GM18519 (cell line): ENCODE measurements around the gene VPS4B.

ENCODE experiments used
- ATAC-seq: cut with Tn5 transposase; IDR thresholded peaks from one replicate; pipeline ENCODE4 v1.9.1; 2021; ENCODE audit warnings: mild to moderate bottlenecking, moderate library complexity; ENCODE audit not compliant: unreplicated experiment, low FRiP score

Gene VPS4B

DNA sequence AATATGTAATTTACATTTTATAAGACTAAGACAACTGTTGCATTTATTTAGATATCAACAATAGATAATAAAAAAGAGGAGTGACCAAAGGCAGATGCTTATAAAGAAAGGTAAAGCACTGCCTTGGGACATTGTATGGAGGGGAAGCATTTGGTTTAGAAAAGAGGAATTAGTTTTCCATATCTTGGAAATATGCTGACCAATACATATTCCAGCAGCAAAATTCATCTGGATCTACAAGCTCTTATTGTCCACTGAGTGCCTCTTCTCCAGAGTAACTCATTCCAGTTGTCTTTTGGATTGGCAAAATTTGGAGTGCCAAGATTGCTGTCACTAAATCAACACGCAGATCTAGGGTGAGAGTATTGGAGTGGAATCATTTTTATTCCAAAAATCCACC lies 8.9 kb upstream of the VPS4B start:
- ATAC-seq: no peak

GRCh38 chr18:63430526-63430925 lies 8.2 kb upstream of the VPS4B start:
- no peak for ATAC-seq

GRCh38 chr18:63427558-63427957 lies 5.3 kb upstream of the VPS4B start:
- ATAC-seq: no peak

- peak; percentile 11 for ATAC-seq
Measured at GRCh38 chr18:63422864-63423304, 608 bp upstream of the VPS4B start.

DNA sequence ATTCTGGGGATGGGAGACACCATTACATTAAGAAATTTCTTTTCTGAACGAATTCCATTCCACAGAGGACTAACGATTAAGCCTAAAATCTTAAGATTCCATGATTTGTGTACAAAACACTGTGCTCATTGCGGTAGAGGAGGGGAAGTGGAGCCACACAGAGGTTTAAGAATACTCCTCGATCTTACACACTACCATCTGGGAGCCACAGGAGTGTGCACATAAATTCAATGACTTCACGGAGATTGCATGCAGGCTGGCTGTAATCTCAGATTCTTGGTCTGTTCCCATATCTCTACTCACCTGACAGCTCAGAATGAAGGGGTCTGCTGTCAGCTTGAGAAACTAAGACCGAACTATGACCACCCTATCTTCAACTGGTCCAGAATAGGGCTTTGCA lies 762 bp downstream of the VPS4B start:
- ATAC-seq: no peak

DNA sequence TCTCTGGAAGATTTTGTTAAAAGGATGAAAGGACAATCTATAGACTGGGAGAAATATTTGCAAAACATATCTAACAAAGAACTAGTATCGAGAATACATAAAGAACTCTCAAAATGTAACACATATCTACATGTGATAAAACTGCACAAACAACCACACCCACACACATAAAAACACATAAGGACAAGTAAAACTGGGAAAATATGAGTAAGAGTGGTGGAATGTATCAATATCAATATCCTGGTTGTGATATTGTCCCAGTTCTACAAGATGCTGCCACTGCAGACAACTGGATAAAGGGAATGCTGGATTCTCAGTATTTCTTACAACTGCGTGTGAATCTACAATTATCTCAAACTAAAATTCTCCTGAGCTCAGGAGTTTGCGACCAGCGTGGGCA lies 9.3 kb downstream of the VPS4B start:
- no peak for ATAC-seq

GRCh38 chr18:63410792-63411191 lies 11.5 kb downstream of the VPS4B start:
- ATAC-seq: no peak

DNA sequence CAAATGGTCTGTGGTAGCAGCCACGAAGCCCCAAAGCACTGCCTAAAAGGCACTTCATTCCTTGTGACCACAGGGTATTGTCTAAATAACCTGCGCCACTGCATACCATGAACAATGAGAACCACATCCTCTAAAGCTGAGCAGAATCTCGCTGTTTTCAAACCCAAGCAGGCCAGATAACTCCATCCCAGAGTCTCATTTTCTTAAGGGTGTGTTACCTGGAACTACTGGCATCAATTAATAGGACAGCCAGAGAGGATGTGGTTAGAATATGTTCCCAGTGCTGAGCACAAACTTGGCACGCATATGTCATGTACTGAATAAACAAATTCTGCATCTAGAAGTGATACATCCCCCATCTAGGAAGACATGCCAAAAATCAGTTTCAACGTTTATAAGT lies 13.0 kb downstream of the VPS4B start:
- no peak for ATAC-seq

DNA sequence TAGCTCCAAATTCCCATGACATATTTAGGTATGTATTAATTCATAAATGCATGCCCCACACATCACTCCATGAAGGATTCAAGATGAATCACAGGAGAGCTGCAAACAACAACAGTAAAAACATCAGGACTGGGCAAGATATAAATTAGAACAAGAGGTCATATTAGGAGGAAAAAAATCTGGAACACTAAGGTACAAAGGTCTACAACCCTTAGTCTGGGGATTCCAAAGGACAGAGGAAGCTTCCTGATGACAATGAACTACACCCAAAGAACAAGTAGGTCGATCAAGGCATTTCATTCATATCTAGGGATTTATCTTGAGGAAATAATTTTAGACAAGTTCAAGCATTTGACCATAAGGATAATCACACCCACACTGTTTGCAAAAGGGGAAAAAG lies 14.5 kb downstream of the VPS4B start:
- ATAC-seq: no peak

DNA sequence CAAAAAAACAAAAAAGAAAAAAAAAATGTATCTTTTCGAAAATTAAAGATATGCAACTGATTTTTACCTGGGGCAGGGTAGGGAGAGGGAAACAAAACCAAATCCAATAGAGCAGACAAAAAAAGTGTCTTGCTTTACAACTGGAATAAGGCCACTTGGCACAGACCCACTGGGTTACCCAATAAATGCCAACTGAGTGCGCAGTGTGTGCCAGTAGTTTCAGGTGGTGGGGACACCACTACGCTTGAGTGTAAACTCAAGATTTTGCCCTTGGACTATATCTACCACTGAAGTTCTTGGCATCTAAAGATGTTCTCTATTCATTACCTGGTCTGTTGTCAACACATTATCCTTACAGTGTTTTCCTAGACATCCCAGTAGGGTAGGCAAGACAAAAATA lies 16.3 kb downstream of the VPS4B start:
- no peak for ATAC-seq

DNA sequence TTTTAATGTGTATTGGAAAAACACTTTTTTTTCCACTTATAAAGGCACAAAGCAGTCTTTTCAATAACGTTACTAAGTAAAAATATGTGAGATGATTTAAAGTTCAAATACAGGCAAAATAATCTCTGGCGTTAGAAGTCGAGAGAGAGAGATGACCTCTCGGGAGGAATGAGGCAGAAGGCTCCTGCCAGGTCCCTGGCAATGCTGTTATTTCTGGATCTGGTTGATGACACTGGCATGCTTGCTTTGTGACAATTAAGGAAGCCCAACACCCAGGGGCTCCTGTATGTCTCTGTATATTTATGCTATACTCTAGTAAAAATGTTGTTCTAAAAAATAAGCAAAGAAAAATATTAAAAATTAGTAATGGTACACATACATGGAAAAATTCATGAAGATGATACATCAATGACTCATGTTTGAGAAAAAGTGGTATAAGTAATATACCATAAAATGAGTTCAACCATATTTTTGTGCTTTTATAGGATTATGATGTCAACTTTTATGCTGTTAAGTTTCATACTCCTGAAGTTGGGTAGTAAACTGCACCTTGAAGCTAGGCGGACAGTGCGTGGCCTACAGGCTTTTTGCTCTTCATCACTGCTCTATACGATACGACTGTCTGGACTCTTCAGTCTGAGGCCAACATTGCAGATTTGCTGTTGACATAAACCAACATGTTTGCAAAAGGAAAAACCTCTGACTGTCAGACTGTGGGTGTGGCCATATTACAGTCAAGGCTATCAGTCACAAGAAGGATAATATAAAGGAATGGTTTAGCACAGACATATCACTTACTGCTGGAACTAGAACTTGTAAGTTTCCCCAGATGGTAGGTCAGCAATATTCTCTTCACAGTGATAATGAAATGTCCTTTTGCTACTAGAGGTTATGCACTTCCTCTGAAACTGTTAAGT lies 19.8 kb downstream of the VPS4B start:
- no peak for ATAC-seq

DNA sequence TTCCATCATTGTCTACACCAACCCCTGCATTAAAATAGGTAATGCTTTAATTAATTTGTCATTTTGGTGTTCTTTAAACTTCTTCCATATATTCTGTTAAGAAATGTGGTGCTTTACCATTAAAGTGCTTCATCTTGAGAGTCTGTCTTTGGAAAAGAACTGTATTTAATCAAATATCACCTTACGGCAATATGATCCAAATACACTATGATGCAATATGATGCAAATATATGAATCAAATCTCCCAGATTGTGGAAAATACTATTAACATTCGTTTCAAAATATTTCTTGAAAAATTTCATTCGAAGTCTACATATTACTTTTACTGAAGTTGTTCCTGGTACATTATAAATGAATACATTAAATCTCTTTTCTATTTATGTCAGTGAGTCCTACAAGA lies 23.0 kb downstream of the VPS4B start:
- no peak for ATAC-seq

- no peak for ATAC-seq
Measured at GRCh38 chr18:63397349-63397748, 24.9 kb downstream of the VPS4B start.

- no peak for ATAC-seq
Measured at GRCh38 chr18:63395503-63395902, 26.8 kb downstream of the VPS4B start.

GRCh38 chr18:63394954-63395353 lies 27.3 kb downstream of the VPS4B start:
- no peak for ATAC-seq

DNA sequence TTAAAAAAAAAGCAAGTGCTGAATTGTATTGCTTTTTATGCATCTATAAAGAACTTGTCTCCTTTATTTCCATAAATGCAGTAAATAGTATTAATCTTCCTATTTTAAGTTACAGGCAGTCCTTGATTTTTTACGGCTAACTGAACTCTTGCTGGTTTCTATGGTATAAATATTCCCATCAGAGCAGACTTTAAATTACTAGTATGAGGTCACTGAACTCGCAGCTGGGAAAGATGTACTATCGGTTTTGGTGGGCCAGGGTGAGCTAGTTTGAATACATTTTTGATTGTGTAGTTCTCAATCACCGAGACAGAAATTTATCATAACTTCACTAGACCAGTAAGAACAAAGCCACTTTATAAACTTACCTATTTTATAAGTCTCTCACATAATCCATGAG lies 34.4 kb downstream of the VPS4B start:
- no peak for ATAC-seq

- ATAC-seq: no peak
Measured at GRCh38 chr18:63382843-63383242, 39.4 kb downstream of the VPS4B start.

DNA sequence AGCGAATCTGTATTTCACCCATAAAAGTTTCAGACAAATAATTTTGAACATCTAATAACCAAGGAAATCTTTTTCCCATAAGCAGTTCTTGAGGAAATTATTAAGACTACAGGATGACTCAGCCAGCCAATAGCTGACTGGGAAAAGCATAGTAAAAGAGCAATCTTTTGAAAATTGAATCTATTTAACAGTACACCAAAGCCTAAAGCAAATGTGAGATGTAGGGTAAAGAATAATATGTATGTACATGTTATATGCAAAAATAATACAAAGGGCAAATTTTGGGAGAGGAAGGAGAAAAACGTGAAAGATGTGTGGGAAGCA lies 42.7 kb downstream of the VPS4B start:
- ATAC-seq: no peak

DNA sequence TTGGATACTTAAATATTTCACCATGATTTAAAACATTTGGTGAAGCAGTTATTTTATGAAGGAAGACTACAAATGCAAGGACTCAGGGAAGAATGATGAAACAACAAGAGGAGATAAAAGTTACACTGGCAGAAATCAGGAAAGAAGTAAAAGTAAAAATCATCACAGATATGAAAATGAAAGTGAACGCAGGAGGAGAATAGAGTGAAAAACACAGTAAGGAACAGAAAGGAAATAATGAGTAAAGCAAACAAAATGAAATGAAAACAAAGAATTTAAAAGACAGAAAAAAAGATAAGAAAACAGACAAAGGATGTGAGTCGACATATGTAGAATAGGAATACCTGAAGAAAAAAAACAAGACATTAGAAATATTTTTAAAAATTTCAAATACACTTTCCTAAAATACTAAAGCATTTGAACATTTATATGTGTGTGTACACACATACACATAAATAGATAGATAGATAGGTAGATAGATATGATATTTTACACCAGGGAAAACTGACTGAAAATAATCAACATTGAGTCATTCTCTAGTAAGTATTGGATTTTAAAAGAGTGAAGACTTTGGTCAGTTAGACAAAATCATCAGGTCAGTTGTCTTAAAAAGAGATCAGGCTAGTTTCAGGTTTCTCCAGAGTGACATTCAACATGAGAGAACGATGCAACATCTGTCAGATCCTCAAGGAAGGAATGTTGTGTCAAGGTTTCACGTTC lies 43.2 kb downstream of the VPS4B start:
- no peak for ATAC-seq

GRCh38 chr18:63377275-63377980 lies 44.8 kb downstream of the VPS4B start:
- no peak for ATAC-seq

DNA sequence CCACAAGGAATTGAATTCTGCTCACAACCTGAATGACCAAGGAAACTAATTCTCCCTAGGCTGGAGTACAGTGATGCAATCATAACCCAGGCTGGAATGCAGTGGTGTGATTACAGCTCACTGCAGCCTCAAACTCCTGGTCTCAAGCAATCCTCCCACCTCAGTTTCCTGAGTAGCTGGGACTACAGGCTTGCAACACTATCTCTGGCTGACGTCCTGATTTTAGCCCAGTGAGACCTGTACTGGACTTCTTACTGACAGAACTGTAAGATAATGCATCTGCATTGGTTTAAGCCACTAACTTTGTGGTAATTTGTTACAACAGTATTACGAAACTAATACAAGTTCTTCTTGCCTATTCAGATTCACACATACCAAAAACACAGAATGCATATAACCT lies 45.7 kb downstream of the VPS4B start:
- no peak for ATAC-seq
